HG02623 (cell line): ENCODE data around the gene LRRC27.

Experiments used
- ATAC-seq: cut with Tn5 transposase; IDR thresholded peaks from one replicate; pipeline ENCODE4 v1.9.1; 2021; ENCODE audit warnings: moderate library complexity; ENCODE audit not compliant: unreplicated experiment

The LRRC27 gene

DNA sequence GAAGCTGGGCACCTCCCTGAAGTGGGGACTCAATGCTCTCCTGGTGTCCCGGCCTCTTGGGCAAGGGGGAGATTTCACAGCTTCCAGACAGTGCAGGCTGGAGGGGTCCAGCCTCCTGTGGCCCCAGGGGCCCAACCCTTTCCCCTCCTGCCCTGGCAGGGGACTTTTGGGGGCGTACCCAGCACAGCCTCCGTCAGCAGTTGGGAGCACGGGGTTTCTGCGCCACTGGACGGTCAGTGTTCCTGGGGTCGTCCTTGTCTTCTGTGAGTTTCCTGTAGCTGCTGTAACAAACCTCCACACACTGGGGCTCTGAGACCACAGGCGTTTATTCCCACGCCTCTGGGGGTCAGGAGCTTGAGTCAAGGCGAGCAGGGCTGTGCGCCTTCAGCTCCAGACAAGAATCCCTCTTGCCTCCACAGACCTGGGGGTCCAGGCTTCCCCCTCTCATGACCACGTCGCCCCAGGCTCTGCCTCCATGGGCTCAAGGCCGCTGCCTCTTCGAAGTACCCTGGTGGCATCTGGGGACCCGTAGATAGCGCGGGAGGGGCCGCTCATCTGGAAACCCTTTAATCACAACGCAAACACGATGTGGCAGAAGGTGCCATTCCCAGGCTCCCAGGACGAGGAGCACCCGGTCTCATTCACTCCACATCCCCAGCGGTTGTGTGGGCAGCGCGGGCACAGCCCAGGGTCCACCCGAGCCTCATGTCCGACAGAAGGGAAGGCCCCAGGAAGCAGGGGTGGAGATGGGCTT is 79.0 kb downstream of the LRRC27 start:
- ATAC-seq, result no peak

DNA sequence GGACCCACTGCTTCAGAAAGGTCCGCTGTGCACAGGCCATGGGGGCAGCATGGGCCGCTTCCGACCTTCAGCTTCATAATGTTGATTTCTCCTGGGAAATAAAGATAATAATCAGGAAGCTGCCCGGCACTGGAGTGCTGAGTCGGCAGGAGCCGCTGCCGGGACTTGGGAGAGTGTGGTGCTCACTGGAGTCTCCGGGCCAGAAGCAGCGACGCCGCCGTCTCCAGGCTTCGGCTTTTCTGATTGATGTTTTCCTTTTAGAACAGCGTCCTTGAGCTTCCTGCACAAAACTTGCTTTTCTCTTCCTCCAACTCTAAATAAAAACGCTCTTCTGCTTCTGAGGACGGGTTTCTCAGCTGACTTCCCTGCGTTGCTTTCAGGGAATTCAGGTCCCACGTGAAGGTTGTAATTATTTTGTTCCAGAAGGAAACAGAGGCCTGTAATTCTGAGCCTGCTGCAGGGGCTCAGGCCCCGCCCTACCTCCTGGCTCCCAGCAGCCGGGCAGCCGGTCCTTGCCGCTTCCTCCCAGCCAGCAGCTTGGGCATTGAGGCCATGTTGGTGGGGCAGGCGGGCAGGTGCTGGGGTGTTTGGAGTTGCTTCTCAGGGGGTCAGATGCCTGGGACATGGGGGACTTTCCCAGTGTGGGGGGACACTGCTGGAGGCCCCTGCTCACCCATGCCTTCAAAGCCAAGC is 79.7 kb downstream of the LRRC27 start:
- no peak for ATAC-seq

DNA sequence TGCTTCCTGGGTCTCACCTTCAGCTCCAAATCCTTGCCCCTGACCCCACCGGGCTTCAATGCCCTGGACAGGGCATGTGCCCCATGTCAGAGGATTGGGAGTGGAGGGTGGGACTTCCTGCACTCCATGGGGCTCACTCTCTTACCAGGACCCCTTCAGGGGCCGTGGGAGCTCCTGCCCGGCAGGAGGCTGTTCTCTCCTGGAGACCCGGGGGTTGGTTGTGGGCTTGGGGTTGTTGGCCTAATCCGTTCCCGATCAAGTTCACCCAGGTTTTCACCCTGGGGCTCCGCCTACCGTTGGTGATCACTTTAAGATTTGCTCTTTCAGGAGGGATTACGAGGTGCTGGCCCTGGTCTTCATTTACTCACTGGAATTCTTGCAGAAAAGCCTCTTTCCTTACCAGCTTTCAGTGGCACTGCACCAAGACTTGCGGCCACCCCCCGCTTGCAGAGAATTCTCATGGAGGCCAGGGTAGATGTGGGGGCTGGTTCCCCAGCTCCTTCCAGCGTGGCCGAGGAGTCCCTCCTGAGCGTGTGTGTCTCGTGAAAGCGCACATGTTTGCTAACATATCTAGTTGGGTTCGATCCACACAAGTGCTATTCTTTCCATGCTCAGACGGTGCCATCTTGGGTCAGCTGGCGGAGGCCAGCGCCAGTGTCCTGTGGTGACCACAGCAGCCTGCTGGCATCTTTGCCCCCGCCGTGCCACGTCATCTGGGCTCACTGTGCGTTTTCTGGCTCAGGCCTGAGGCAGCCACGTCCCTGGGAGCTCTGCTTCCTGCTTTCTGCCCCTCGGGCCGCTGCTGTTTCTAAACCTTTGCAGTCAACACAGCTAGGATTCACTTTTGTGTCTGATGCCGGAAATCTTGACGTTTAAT is 80.6 kb downstream of the LRRC27 start:
- no peak for ATAC-seq

DNA sequence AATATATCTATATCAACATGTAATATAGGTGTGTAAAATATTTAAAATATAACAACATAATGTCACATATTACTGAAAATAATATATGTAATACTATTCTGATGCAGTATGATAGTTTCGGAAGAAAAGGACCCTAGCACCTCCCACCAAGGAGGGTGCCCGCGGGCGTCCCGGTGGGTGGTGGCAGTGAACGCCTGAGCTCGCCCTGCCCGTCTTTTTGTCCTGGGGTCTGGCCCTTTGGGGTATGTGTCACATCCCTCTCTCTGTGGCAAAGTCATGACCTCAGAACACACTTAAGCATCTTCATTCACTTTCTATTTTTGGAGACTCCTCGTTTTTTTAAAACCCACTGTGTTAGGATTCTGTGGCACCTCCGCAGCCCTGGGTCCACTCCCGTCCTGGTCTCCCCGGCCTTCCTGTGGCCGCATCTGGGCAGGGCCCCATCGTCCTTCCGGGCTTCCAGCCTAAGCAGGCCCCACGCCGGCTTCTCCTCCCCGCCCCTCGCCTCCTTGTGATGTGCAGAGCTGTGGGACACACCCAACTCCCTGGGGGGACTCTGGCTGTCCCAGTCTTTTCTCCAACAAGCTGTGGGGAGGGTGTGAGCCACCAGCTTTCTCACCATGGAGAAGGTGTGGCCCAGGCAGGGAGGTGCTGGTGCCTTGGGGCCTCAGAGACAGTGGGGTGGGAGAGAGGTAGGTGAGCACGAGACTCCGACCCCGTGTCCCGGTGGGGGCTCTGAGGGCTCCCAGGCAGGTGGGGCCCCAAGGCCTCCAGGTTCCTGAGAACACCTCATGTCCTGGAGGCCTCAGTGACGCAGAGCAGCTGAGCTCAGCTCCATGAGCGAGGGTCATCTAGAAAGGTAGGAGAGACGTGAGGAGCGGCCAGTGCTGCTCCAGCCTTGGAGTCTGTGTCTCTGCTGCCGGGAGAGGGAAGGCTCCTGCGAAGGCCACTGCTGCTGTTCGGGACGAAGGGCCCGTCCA is 81.5 kb downstream of the LRRC27 start:
- no peak for ATAC-seq

DNA sequence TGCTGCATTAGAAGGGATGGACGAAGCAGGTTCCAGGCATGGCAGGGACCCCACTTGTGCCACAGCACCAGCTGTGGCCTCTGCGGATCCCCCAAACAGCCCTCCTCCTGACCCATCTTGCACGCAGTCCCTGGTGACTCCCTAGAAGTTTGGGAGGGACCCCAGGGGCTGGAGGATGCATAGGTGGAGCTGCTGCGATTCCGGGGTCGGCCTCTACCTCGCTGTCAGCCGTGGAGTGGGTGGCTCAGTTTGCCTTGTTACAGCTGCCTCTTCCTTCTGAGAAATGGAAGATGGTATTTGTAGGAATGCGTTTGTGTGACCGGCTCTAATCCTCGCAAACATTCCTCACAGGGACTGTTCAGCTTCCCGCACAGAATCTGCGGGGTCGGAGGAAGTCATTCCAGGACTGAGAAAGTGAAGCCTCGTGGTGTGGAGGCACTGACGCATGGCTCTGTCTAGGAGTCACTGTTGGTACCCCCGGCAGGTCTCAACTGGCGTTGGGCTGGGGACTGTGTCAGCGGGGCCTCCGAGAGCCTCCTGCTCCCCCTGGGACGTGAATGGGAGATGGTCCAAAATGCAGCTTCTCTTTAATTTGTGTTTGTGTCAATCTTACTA is 82.5 kb downstream of the LRRC27 start:
- no peak for ATAC-seq

DNA sequence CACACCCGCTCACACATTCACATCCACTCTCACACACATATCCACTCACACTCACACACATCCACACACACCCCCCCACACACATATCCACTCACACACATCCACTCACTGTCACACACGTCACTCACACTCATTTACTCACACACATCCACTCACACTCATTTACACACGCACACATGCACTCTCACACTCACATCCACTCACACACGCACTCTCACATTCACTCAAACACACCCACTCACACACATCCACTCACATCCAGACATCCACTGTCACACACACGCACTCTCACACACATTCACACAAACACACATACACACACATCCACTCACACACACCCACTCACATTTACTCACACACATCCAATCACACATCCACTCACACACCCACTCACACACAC is 83.3 kb downstream of the LRRC27 start:
- ATAC-seq, result no peak

DNA sequence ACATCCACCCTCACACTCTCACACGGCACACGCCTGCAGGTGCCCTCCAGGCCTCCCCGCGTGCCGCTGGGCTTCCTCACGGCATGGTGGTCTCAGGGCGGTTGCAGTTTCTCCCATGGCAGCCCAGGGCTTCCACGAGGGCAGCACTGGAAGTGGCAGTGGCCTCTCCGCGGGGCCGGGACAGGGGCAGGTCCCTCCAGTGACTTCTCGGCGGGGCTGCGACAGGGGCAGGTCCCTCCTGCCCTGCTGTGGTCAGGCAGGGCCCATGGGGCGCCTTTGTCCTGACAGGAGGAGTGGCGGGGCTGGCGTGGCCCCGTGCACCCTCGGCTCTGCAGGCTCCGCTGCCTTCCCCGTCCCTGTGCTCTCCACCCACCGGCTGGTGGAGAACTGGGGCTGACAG is 84.0 kb downstream of the LRRC27 start:
- ATAC-seq, result no peak

DNA sequence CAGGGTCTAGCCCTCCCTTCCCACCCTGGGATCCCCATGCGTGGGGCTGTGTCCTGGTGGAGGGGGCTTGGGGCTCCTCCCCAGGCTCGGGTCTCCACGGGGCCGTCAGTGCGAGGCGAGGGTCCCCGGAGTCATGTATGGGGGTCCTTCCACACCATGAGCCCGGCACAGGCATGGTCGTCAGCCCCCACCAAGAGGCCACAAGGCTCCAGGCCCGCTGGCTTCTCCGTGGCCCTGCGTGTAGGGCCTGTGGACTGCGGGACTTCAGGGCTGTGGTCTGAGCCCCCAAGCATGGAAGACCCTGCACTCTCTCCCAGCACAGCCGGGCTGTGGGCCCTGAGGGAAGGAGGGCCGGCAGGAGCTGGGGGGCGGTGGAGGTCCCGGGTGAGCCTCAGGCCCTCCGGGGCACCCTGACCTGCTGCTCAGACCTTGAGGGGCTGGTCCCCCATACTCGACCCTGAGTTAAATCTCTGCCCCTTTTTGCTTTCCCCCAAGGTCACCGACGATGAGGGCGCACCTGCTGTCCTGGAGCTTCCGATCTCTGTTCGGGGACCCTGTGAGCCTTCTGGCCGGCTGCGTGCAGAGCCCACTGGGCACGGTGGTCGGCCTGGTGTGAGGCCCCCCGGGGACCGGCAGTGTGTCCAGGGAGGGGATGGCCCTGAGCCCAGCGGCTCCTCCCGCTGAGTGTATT is 84.7 kb downstream of the LRRC27 start:
- ATAC-seq, result no peak

DNA sequence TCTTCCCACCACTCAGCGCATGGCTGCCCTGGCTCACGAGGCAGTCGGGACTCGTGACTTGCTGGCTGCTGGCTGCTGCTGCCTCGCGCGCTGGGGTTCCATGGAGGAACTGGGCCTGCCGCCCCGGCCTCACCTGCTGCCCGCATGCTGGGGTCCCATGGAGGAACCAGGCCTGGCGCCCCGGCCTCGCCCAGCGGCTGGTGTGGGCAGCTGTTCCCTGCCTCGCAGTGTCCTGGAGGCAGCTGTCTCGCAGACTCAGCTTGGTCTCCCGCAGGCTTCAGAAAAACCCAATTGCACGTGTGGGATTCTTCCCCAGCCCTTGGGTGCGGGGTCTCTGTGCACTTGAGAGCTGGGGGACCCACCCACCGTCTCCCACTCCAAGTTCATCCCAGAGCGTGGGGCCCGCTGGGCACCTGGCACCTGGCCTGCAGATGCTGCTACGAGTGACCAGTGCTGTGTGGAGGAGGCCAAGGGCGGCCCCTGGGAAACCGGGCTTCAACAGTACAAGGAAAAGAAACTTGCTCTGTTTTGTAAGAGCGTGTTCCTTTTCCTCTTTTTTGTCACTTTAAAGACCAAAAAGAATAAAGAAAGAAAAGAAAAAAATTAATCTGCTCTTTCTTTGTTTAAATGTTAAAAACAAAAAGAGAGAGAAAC is 85.4 kb downstream of the LRRC27 start:
- no peak for ATAC-seq

DNA sequence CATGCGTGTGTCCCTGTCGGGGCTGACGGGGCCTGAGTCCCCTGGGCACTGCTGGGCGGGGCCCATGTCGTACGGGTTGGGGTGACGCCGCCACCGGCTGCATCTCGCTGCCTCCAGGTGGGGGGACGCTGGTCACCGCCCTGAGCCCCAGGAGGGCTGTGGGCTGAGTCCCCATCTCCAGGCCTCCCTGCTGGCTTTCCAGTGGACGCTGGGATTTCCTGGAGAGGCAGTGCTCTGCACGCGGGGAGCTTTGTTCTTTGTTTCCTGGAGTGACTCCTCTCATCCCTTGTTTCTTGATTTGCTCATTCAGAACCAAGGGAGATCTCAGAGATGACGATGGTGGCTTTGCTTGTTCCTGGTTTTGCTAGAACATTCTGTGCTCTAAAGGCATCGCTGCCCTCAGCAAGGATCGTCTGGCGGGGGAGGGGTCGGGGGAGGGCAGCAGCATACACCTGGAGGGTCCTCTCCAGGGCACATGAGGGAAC is 86.0 kb downstream of the LRRC27 start:
- no peak for ATAC-seq

DNA sequence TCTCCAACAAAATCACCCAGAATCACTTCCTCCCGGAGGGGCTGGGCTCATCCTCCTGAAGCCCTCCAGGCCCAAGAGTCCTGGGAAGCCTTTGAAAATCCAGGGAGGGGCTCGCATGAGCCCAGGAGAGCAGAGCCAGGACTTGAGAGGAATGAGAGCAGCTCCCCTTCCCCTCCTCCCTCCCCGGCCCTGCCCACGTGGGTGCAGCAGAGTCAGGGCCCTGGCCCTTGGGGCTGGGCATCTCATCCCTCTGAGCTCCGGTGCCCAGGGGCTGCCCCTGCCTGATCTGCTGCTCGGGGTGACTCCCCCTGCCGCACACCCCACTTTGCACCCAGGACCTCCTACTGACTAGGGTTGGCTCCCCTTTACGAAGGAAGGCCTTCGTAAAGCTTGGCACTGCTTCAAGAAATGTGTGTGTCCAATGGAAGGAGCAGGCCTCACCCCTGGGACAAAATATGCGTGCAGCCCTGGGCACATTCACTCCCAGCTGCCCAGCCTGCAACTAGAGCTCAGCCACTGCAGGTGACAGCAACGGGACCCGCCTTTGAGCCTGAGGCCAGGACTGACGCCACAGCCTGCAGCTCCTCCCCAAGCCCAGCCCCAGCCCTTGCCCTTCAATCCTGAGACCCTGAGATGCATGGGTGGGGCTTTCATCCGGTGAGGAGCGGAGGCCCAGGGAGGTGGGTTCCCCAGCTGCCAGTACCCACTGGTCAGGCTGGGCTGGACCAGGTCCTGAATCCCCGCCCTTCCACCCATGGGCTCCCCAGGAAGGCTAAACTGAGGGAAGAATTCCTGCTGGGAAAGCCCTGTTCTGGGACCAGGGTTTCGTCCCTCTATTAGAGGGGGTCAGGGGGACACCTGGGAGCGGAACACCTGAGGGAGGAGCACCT is 86.8 kb downstream of the LRRC27 start:
- ATAC-seq, result no peak

DNA sequence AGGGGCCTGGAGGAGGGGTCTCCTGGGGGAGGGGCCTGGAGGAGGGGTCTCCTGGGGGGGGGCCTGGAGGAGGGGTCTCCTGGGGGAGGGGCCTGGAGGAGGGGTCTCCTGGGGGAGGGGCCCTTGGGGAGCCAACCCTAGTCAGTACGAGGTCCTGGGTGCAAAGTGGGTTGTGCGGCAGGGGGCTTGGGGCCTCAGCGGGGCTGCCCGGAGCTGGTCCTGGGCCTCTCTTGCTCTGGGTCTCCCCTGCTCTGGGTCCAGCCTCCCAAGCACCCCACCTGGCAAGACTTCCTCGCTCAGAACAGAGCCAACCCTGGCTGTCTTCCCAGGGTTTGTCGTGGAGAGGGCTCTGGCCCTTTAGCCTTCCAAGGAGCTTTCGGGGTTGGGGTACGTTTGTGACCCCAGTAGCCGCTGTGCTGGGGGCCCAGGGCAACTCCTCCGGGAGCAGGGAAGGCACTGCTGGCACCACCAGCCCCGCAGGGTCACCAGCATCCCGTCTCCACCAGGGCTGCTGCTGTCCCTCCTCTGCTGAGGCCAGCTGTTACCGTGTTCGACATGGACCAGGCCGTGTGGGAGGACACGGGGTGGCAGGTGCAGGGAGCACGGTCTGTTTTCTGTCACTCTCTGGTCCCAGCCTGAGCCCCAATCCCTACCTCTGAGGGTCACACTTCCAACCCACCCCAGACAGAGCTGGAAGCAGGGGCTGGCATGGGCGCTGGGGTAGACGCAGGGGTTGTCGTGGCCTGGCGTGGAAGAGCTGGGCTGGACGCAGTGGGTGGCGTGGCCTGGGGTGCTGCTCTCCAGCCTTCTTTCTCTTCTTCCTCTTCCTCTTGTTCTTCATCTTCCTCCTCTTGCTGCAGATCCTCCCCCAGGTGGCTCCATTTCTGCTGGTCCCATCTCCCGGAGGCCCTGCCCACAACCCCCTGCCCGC is 87.8 kb downstream of the LRRC27 start:
- no peak for ATAC-seq

DNA sequence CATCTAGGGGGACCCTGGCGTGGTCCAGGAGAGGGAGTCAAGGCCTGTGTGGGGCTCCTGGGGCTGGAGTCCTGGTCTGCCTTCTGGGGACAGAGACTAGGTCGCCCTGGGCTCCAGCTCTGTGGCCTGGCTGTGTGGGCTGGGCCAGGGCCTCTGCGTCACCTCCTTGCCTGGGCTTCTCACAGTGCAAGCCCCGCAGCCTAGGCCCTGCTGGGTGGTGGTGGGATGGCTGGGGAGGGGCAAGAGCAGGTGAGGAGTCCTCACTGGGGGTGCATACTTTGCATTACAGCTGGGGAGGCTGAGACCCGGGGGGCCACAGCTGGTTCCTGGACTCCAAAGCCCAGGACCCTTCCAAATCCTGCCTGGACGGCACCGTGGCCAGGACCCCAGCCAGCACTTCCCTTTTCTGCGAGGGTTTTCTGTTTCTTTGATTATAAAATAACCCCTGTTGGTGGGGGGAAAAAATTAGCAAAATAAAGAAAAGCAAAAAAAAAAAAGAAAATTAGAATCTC is 88.5 kb downstream of the LRRC27 start:
- ATAC-seq, result no peak

DNA sequence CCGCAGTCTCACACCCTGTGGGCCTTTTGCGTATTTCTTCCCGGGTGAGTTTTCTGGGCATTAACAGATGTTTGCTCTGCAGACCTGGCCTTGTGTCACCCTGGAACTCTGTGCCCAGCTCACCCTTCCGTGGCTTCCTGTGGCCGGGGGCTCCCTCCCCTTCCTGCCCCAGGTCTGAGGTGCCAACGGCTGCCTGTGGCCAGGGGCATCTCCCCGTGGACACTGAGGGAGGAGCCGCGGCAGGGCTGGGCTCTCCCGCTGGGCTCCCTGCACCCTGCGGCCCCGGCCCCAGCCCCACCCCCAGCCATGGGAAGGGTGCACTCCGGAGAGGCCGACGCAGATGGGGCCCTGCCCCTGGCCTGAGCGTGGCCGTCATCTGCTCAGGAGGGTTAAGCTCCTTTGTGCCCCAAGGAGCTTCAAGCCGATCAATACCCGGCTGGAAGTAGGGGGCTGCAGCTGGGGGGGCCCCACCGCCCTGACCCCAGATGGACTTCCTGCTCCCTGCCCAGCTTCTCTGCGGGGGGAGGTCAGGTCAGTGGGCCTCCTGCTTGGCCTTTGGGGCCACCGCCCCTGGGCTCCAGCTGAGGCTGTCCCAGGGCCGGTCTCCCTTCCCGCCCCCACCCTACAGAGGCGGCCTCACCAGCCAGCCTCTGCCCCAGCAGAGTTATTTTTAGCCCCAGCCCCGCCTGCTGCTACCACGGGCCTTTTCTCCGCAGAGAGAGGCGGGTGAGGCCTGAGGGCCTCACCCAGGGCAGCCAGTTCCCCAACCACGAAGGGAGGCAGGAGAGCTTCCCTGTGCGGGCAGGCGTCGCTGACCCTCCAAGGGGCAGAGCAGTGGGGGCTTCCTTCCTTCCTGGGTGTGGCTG is 89.2 kb downstream of the LRRC27 start:
- ATAC-seq, result no peak
